SKM-1 (cell line): ENCODE measurements around the gene KRTAP10-1.
"Not testable (repeated sequence)": the region's sequence is repeated elsewhere in the genome, so short reads cannot be mapped to it uniquely, and the experiment has no call there.

Experiments
- DNase-seq: peaks from one replicate; lab custom pipeline; 2025; ENCODE audit not compliant: unreplicated experiment; lab: John Stamatoyannopoulos, UW

Gene KRTAP10-1

GRCh38 chr21:44539991-44540666, at the start of gene KRTAP10-1:
TSS of gene KRTAP10-1 (minus strand) at chr21:44540195. CDS start at chr21:44540150, 45 bp downstream.
- no peak for DNase-seq

- DNase-seq: no peak
These were observed 49.1 kb upstream of the KRTAP10-1 start for GRCh38 chr21:44589094-44589493.

GRCh38 chr21:44585892-44586291, 45.9 kb upstream of the KRTAP10-1 start:
- no peak for DNase-seq

GRCh38 chr21:44583800-44584147, 43.8 kb upstream of the KRTAP10-1 start:
- DNase-seq: no peak

GRCh38 chr21:44583089-44583799, 43.2 kb upstream of the KRTAP10-1 start:
- DNase-seq: no peak

- DNase-seq: no peak
These were observed 42.1 kb upstream of the KRTAP10-1 start for GRCh38 chr21:44582055-44582454.

- DNase-seq: no peak
These were observed 41.2 kb upstream of the KRTAP10-1 start for GRCh38 chr21:44581158-44581557.

- not testable (repeated sequence) for DNase-seq
These were observed 40.3 kb upstream of the KRTAP10-1 start, which contains the start of gene KRTAP10-5 for GRCh38 chr21:44580231-44580821. TSS of gene KRTAP10-5 (minus strand) at chr21:44580604. CDS start at chr21:44580578, 26 bp downstream.

- DNase-seq: no peak
These were observed 39.8 kb upstream of the KRTAP10-1 start for GRCh38 chr21:44579833-44580144.

- no peak for DNase-seq
These were observed 39.2 kb upstream of the KRTAP10-1 start for GRCh38 chr21:44579056-44579832.

- no peak for DNase-seq
These were observed 38.5 kb upstream of the KRTAP10-1 start for GRCh38 chr21:44578371-44579055.

GRCh38 chr21:44576025-44576420, 36.0 kb upstream of the KRTAP10-1 start:
- no peak for DNase-seq

- DNase-seq: no peak
These were observed 35.5 kb upstream of the KRTAP10-1 start for GRCh38 chr21:44575307-44576024.

GRCh38 chr21:44574457-44575306, 34.7 kb upstream of the KRTAP10-1 start:
- DNase-seq: no peak

GRCh38 chr21:44573630-44574456, 33.8 kb upstream of the KRTAP10-1 start, which contains the start of gene KRTAP10-4:
TSS of gene KRTAP10-4 (plus strand) at chr21:44573729. CDS start at chr21:44573759, 30 bp downstream.
- not testable (repeated sequence) for DNase-seq

GRCh38 chr21:44572959-44573583, 33.1 kb upstream of the KRTAP10-1 start:
- no peak for DNase-seq

- DNase-seq: no peak
These were observed 32.1 kb upstream of the KRTAP10-1 start for GRCh38 chr21:44571844-44572782.
